ENCODE data around the gene IFNAR2. TPM values are rescaled to one million over a fixed set of nuclear protein-coding genes. Genes with fewer than 3 reads are reported as not detected.
"Not testable (repeated sequence)": the region's sequence is repeated elsewhere in the genome, so short reads cannot be mapped to it uniquely, and the experiment has no call there.

Gene IFNAR2
- total RNA-seq, 1 donor from 2014 or later: 4.7 TPM

DNA sequence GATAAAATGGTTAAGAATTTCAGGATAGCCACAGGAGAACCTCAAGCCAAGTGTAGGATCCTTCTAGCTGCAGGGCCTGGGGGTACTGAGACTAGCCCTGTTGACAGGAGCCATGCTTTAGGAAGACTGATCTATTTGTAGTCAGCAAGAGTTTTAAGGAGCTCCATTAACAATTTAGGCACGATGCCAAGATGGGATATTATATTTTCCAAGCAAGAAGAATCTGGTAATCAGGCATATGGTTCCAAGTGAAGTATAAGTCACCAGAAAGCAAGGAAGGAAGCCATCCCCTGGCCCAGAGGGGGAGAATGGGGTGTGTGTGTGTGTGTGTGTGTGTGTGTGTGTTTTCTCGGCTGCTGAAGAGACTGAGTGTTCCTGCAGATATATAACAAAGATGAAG is 7.0 kb downstream of the IFNAR2 start:
- TF ChIP-seq, protein P1, sequence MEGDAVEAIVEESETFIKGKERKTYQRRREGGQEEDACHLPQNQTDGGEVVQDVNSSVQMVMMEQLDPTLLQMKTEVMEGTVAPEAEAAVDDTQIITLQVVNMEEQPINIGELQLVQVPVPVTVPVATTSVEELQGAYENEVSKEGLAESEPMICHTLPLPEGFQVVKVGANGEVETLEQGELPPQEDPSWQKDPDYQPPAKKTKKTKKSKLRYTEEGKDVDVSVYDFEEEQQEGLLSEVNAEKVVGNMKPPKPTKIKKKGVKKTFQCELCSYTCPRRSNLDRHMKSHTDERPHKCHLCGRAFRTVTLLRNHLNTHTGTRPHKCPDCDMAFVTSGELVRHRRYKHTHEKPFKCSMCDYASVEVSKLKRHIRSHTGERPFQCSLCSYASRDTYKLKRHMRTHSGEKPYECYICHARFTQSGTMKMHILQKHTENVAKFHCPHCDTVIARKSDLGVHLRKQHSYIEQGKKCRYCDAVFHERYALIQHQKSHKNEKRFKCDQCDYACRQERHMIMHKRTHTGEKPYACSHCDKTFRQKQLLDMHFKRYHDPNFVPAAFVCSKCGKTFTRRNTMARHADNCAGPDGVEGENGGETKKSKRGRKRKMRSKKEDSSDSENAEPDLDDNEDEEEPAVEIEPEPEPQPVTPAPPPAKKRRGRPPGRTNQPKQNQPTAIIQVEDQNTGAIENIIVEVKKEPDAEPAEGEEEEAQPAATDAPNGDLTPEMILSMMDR (conservative IDR thresholded peaks at IDR 0.05; ENCODE audit: low read depth, low read length): no peak
- H3K4me3 ChIP-seq (ENCODE audit: low read depth, low read length): no peak overlapping the region
- DNase-seq (ENCODE audit: low read depth): no peak

DNA sequence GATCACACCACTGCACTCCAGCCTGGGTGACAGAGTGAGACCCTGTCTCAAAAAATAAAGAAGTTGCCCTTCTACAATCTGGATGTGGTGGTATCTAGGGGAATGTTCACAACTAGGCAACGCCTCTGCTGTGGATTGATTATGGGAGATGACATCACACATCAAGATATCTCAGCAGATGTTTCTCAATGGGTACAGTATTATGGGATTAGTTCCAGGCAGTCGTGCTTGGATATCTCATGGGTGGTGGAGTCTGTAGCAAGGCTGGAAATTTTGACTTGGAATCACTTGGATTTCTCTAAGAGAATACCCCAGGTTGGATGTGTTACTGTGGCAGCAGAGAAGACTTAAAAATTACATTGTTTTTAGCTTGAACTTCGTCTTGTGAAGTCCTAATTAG is 7.7 kb downstream of the IFNAR2 start:
- TF ChIP-seq, protein P1 (conservative IDR thresholded peaks at IDR 0.05; ENCODE audit: low read depth, low read length): no peak
- DNase-seq (ENCODE audit: low read depth): no peak
- H3K4me3 ChIP-seq (ENCODE audit: low read depth, low read length): no peak overlapping the region

- no peak for DNase-seq (ENCODE audit: low read depth)
- TF ChIP-seq, protein P1 (conservative IDR thresholded peaks at IDR 0.05; ENCODE audit: low read depth, low read length): no peak
Observed at GRCh38 chr21:33238146-33238545, 8.4 kb downstream of the IFNAR2 start.

DNA sequence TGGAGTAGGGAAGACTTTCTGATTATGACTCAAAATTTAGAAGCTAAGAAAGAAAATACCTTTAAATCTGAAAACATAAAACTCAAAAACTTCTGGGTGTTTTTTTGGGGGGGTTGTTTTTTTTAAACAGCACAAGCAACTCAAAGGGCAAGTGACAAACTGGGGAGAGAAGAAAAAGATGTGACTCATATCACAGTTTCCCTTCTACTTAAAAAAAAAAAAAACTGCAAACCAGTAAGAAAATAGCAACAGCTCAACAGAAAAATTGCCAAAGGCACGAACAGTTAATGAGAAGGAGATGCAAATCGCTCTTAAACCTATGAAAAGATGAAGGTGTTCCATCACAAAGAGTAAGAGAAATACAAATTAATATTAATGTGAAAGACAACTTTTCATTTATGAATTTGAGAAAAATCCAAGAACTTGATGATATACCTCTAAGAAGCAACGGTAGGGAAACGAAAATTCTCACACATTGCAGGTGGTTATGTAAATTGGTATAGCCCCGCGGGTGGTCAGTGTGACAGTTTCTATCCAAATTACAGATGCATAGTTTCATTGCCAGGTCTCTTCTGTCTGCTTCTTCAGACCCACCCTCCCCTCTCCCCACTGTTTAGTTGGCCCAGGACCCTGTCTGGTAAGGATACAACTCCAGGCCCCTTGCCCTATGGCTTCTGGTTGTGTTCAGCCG is 9.0 kb downstream of the IFNAR2 start:
- no peak for DNase-seq (ENCODE audit: low read depth)
- H3K4me3 ChIP-seq (ENCODE audit: low read depth, low read length): no peak overlapping the region
- TF ChIP-seq, protein P1 (conservative IDR thresholded peaks at IDR 0.05; ENCODE audit: low read depth, low read length): no peak

More at GRCh38 chr21:33238146-33238545, 8.4 kb downstream of the IFNAR2 start:
- no peak overlapping the region for H3K4me3 ChIP-seq (ENCODE audit: low read depth, low read length)

GRCh38 chr21:33239559-33240127 is 9.9 kb downstream of the IFNAR2 start:
- H3K4me3 ChIP-seq (ENCODE audit: low read depth, low read length); DNase-seq (ENCODE audit: low read depth): not testable (repeated sequence)

GRCh38 chr21:33240404-33240803 is 10.7 kb downstream of the IFNAR2 start:
- TF ChIP-seq, protein P1 (conservative IDR thresholded peaks at IDR 0.05; ENCODE audit: low read depth, low read length): no peak

GRCh38 chr21:33241846-33242245 is 12.1 kb downstream of the IFNAR2 start:
- no peak for DNase-seq (ENCODE audit: low read depth)
- TF ChIP-seq, protein P1 (conservative IDR thresholded peaks at IDR 0.05; ENCODE audit: low read depth, low read length): no peak
- H3K4me3 ChIP-seq (ENCODE audit: low read depth, low read length): no peak overlapping the region

More at GRCh38 chr21:33240404-33240803, 10.7 kb downstream of the IFNAR2 start:
- DNase-seq (ENCODE audit: low read depth): no peak
- H3K4me3 ChIP-seq (ENCODE audit: low read depth, low read length): no peak overlapping the region

GRCh38 chr21:33242846-33243245 is 13.1 kb downstream of the IFNAR2 start:
- DNase-seq (ENCODE audit: low read depth): not testable (repeated sequence)

More at GRCh38 chr21:33242846-33243245, 13.1 kb downstream of the IFNAR2 start:
- H3K4me3 ChIP-seq (ENCODE audit: low read depth, low read length): not testable (repeated sequence)

All from epithelial cell of proximal tubule (primary cell).